ENCODE measurements around the gene OSGIN1. TPM values are rescaled to one million over a fixed set of nuclear protein-coding genes. Genes with fewer than 3 reads are reported as not detected.

Gene OSGIN1
- total RNA-seq, 4 donors from 2014 or later = 2.7 to 7.2 (median 4.4) TPM

DNA sequence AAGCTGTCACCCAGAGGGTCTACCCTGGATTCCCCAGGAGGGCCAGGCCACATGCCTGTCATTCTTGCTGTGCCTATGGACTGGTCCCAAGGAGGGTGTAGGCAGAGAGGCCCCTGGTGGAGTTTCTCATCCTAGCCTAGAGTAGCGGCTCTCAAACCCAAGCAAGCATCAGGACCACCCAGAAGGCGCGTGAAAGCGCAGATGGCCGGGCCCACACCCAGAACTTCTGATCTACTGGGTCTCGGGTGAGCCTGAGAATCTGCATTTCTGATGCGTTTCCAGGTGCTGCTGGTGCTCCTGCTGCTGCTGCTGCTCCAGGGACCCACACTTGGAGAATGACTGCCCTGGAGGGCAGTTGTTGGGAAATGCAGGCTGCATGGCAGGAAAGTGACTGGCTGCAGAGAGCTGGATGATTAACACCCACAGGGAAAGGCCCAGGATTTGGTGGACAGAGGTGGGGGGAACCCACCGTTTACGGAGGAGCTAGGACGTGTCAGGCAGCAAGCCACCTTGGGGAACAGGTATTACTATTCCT, 9.5 kb upstream of the OSGIN1 start:
- TF ChIP-seq, protein P1, sequence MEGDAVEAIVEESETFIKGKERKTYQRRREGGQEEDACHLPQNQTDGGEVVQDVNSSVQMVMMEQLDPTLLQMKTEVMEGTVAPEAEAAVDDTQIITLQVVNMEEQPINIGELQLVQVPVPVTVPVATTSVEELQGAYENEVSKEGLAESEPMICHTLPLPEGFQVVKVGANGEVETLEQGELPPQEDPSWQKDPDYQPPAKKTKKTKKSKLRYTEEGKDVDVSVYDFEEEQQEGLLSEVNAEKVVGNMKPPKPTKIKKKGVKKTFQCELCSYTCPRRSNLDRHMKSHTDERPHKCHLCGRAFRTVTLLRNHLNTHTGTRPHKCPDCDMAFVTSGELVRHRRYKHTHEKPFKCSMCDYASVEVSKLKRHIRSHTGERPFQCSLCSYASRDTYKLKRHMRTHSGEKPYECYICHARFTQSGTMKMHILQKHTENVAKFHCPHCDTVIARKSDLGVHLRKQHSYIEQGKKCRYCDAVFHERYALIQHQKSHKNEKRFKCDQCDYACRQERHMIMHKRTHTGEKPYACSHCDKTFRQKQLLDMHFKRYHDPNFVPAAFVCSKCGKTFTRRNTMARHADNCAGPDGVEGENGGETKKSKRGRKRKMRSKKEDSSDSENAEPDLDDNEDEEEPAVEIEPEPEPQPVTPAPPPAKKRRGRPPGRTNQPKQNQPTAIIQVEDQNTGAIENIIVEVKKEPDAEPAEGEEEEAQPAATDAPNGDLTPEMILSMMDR (IDR thresholded peaks at IDR 0.05; ENCODE audit: low read depth) = no peak

DNA sequence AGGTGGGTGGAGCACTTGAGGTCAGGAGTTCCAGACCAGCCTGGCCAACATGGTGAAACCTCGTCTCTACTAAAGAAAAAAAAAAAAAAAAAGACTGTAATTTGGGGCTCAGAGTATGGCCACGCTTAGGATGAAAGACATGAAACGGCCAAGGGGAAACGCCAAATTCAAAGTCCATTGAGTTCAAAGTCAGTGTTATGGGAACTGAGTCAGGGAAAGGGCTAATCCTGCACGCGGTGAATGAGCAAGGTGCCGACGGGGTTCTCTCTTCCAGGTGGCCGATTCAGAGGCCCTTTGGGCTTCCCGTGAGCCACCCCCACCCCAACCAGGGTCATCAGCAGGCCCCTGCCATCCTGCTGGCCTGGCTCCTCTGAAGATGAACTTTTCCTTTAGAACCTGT, 7.5 kb upstream of the OSGIN1 start:
- TF ChIP-seq, protein P1 (IDR thresholded peaks at IDR 0.05; ENCODE audit: low read depth) = no peak

DNA sequence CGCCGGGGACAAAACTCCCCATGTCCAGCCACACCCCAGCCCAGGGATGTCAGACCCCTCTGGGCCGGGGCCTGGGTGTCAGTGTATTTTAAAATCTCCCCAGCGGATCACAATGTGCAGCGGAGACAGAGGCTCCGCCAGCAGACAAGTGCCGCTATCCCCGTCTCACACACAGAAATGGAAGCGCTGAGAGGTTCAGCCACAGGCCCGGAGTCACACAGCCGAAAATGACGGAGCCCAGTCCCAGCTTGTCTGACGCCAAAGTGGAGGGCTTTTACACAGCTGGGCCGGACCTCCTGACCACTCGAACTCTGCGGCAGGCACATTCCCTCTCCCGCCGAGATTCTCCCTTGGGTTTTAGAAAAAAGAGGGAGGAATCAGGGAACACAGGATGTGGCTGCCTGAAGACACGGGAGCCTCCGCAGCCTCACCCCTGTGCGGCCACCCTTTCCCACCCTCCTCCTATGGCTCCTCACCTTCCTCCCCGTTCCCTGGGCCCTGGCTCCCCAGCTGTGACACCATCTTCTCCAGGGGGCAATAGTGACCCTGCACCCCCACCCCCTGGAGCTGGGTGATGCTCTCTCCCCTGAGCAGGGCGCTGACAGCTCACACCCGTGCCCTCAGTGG, 6.8 kb upstream of the OSGIN1 start:
- TF ChIP-seq, protein P1 (IDR thresholded peaks at IDR 0.05; ENCODE audit: low read depth) = no peak

DNA sequence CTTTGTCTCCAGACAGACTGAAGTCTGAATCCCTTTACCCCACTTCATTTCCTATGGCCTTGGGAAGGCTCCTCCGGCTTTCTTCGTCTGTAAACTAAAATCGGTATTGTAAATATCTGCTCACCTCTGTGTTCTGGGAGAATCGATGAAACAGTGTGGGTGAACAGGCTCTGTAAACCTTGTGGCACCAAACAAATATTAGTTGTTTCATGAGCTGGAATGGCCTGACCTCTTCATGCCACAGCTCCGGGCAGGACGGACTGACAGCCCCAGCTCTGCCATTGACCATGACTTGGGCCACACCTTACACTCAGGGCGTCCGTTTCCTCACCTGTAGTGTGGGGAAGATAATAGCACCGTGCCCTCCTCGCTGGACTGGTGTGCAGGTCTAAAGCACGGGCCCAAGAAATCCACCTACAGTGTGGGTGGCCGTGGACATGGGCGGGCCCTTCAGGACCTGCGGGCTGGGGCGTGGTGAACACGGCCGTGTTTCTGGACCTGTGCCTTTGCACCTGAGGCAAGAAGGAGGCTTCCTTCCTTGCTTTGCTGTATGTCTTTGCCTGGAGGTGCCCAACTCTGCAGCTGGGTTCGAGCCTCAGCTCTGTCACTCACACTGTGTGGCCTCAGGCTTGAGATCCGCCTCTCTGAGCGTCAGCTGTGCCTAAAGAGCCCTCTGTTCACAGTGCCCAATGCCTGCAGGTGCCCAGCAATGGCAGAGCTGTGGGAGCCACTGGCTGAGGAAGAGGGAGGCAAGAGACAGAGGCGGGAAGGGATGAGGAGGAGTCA, 6.1 kb upstream of the OSGIN1 start:
- TF ChIP-seq, protein P1 (IDR thresholded peaks at IDR 0.05; ENCODE audit: low read depth) = no peak

DNA sequence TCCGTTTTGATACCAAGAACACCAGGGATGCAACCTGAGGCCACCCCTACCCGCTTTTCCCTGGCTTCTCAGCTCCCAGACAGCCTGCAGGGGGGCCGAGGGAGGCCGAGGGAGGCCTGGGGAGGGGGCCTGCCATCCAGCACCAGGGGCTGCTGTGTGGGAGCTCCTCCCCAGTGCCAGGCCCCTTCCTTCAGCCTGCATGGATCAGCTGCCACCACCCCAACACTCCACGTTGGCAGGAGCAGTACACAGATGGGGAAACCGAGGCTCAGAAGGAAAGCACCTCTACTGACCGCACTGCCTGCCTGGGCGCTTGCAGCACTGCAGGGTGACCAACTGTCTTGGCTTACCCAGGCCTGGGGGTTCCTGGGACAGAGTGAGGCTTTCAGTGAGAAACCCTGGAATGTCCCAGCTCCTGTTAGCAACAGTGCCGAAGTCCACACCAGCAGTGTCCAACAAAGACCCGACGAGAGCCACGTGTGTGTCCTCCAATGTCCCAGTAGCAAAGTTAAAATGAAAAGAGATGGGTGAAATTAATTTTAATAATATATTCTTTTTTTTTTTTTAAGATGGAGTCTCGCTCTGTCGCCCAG, 5.3 kb upstream of the OSGIN1 start:
- TF ChIP-seq, protein P1 (IDR thresholded peaks at IDR 0.05; ENCODE audit: low read depth) = no peak

DNA sequence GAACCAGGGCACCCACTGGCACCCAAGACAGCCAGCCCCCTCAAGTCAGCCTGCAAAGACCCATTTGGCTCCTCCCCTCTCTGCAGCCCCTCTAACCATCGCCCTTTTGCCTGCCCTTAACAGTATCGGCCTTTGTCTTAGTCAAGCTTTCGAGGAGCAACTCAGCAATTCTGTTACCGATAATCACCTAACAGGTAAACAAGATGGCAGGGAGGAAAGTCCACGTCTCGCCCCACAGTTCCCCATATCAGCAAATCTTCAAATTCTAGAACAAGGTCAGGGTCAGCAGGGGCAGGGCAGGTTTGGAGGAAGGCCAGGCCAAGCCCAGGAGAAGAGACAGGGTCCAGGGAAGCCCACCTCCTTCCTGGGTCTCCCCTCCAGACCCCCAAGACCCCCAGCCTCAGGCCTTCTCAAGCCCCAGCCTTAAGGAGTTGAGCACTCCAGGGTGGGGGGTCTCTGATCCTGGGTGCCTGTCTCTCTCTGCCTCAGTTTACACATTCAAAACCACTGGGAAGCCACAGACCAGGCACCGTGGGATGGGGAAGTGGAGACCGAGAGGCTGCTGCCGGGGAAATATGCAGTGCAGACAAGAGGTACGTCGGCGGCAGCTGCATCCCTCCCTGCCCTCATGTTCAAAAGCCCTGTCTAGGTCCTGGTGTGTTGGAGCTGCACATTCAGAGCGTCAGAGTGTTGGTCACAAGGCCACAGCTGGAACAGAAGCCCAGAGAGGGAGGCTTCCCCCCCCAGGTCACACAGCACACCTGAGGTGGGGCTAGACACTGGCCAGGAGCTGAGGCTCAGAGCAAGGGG, 3.9 kb upstream of the OSGIN1 start:
- TF ChIP-seq, protein P1 (IDR thresholded peaks at IDR 0.05; ENCODE audit: low read depth) = no peak
